GM15510 (cell line): ENCODE measurements around the gene NR5A2.

ENCODE experiments used
- POLR2A ChIP-seq: IDR thresholded peaks from 3 replicates; pipeline ENCODE4 v1.6.1; 2011; ENCODE audit warnings: borderline replicate concordance; ENCODE audit not compliant: insufficient read length; ENCODE audit errors: extremely low read depth

The NR5A2 gene

DNA sequence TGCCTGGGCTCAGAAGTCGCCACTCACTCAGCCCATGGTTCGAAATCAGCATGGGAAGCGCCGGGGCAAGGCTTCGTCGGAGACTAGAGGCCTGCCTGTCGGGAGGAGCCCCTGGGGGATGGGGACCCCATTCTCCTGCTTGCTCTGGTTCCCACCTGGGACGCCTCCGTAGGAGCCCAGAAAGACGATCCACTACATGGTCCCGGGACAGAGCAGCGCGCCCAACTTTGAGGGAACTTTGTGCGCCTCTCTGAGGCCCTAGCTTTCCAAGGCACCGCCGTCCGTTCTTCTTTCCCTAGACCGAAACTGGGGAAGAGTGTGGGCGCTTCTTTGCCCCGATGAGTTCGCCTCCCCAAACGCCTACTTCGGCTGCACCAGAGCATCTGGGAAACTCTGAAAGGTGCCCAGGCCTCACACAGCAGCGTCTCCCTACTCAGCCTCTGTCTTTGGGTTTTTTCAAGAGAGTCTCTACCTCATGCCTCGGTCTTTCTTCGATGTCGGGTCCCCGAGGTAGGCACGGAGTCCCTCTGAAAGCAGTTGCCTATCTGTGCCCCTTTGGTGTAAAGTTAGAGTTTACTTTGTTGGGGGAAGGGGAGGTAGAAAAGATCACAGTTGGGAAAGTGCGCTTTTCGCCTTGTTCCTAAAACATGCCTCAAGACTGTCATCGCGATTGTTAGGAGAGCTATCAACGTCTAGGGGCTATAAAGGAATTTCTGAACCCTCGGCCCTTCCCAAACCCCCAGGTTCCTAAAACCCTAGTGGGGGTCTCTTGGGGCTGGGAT lies 14.0 kb downstream of the NR5A2 start:
- TF ChIP-seq POLR2A = no peak

DNA sequence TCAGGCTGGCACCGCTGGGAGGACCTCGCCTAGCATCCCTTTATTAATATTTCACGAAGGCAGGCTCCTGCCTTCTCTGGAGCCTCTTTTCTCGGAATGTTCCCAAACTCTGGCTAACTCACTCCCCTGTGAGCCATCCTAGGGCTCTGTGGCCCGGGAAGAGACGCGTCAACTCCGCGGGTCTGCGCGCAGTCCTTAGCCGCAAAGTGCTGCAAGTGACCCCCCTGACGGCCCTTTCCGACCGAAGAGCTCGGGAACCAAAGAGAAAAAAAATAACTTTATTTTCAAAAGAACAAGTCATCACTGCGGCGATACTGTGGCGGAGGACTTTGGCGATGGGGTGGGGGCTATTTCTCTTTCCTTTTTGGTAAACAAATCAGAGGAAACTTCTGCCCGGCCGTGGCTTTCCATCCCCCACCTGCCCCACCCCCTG lies 14.6 kb downstream of the NR5A2 start:
- TF ChIP-seq POLR2A = no peak

GRCh38 chr1:200042552-200043335 lies 15.2 kb downstream of the NR5A2 start:
- TF ChIP-seq POLR2A = no peak

DNA sequence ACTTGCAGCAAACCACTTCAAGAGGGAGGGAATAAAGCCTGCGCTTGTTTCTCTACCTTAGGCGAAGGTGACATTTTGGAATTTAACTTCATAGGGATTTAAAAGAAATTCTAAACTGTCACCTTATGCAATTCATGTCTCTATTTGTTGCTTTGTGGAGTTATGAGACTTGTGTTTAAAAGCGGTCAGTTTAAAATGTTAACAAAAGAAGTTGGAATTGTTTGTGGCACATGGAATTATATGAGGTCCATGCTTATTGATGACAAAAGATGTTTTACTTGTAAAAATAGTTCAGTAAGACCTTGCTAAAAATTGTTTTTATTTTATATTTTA lies 15.8 kb downstream of the NR5A2 start:
- no peak for TF ChIP-seq POLR2A

GRCh38 chr1:200046115-200046514 lies 18.6 kb downstream of the NR5A2 start:
- TF ChIP-seq POLR2A = no peak

- no peak for TF ChIP-seq POLR2A
Measured at GRCh38 chr1:200048244-200048643, 20.7 kb downstream of the NR5A2 start.

- TF ChIP-seq POLR2A = no peak
Measured at GRCh38 chr1:200049810-200050209, 22.3 kb downstream of the NR5A2 start.

DNA sequence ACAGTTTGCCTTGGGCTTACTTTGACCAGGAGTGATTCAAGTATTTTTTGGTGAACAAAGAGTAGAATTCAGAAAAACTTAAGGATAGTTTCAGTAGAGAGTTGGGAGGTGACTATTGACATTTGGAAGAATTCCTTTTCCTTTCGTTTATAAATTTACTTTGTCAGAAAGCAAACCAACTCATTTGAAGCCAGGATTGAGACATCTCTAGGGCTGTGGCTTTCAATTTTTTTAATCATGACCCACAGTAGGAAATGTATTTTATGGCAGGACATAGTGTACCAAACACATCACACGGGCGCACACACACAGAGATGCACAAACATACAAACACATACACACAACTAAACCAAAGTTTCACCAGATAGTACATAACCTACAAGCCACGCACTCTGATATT lies 24.1 kb downstream of the NR5A2 start:
- no peak for TF ChIP-seq POLR2A

- TF ChIP-seq POLR2A = no peak
Measured at GRCh38 chr1:200053091-200053490, 25.6 kb downstream of the NR5A2 start.

DNA sequence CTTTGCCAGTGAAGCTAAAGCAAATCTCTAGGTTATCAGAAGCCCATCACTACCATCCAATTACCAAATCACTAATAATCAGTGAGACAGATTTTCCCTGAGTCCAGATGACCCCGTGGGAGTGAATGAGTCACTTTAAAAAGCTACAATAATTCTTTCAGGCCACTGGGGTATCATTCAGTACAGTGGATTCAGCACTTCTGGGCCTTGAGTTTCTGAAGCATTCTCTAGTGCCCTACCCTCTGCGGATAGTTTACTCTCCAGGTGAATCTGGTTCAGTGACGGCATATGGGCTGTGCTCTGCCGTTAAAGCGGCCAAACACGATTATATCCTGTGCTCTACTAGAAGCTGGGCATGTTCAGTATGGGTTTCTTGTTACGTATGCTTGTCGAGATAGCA lies 26.1 kb downstream of the NR5A2 start:
- no peak for TF ChIP-seq POLR2A

DNA sequence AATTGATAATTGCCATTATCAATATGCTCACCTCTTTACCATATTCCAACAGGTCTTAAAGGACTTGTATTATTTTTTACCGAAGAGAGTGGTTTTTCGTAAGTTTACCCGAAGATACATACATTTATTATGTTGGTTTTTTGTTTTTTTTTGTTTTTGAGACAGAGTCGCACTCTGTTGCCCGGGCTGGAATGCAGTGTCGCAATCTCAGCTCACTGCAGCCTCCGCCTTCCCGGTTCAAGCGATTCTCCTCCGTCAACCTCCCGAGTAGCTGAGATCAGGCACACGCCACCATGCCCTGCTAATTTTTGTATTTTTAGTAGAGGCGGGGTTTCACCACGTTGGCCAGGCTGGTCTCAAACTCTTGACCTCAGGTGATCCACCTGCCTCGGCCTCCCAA lies 30.8 kb downstream of the NR5A2 start:
- TF ChIP-seq POLR2A = no peak

- TF ChIP-seq POLR2A = no peak
Measured at GRCh38 chr1:200062143-200062542, 34.6 kb downstream of the NR5A2 start.

- TF ChIP-seq POLR2A = no peak
Measured at GRCh38 chr1:200072636-200073285, 45.3 kb downstream of the NR5A2 start.

DNA sequence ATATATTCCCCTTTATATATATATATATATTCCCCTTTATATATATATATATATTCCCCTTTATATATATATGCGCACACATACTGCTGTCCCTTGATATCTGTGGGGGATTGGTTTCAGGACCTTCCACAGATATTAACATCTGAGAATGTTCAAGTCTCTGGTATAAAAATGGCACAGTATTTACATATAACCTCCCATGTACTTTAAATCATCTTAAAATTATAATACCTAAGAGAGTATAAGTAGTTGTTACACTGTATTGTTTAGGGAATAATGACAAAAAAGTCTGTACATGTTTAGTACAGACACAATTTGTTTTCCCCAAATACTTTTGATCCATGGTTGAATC lies 45.8 kb downstream of the NR5A2 start:
- no peak for TF ChIP-seq POLR2A

GRCh38 chr1:200075522-200075921 lies 48.0 kb downstream of the NR5A2 start:
- TF ChIP-seq POLR2A = no peak
